H9 (cell line): ENCODE data around the gene CCDC88C. TPM values are rescaled to one million over a fixed set of nuclear protein-coding genes. Genes with fewer than 3 reads are reported as not detected.
A peak's percentile ranks its signal among the peaks of the same experiment; 100 is the strongest.

ENCODE experiments used
- DNase-seq: peaks from one replicate; pipeline ENCODE4 v3.0.0-alpha.2; 2017
- H2AFZ ChIP-seq: one replicate; pipeline ENCODE4 v1.6.1; 2013; ENCODE audit warnings: mild to moderate bottlenecking, low read length, control low read depth, moderate library complexity
- H2AK5ac ChIP-seq: 2 replicates; pipeline ENCODE4 v1.6.1; 2013; ENCODE audit warnings: low read length, control low read depth, mixed read lengths; ENCODE audit not compliant: insufficient read length
- H2BK120ac ChIP-seq: one replicate; pipeline ENCODE4 v1.6.1; 2013; ENCODE audit warnings: low read depth, mild to moderate bottlenecking, low read length, control low read depth, inconsistent platforms; ENCODE audit not compliant: poor library complexity, severe bottlenecking
- H2BK12ac ChIP-seq: 2 replicates; pipeline ENCODE4 v1.6.1; 2013; ENCODE audit warnings: low read length, control low read depth, mixed read lengths, low read depth; ENCODE audit not compliant: insufficient read length
- H2BK15ac ChIP-seq: 2 replicates; pipeline ENCODE4 v1.6.1; 2013; ENCODE audit warnings: low read depth, low read length, control low read depth
- H2BK20ac ChIP-seq: one replicate; pipeline ENCODE4 v1.6.1; 2013; ENCODE audit warnings: low read depth, mild to moderate bottlenecking, low read length, control low read depth, inconsistent platforms; ENCODE audit not compliant: poor library complexity, severe bottlenecking
- H2BK5ac ChIP-seq: 2 replicates; pipeline ENCODE4 v1.6.1; 2013; ENCODE audit warnings: low read length, control low read depth, mixed read lengths; ENCODE audit not compliant: insufficient read length
- H3K14ac ChIP-seq: 2 replicates; pipeline ENCODE4 v1.6.1; 2013; ENCODE audit warnings: low read length, control low read depth; ENCODE audit not compliant: insufficient read depth
- H3K18ac ChIP-seq: 2 replicates; pipeline ENCODE4 v1.6.1; 2013; ENCODE audit warnings: low read depth, mild to moderate bottlenecking, mixed read lengths, low read length, control low read depth; ENCODE audit not compliant: insufficient read length
- H3K23ac ChIP-seq: 2 replicates; pipeline ENCODE4 v1.6.1; 2013; ENCODE audit warnings: low read length, control low read depth, mixed read lengths, low read depth; ENCODE audit not compliant: insufficient read length
- H3K23me2 ChIP-seq: 2 replicates; pipeline ENCODE4 v1.6.1; 2013; ENCODE audit warnings: low read depth, mild to moderate bottlenecking, mixed read lengths, low read length, control low read depth; ENCODE audit not compliant: insufficient read length, poor library complexity, severe bottlenecking
- H3K27ac ChIP-seq: 2 replicates; pipeline ENCODE4 v1.5.1; 2013; ENCODE audit warnings: low read length, control low read depth, mixed read lengths, low read depth; ENCODE audit not compliant: insufficient read length
- H3K27me3 ChIP-seq: 2 replicates; pipeline ENCODE4 v1.6.1; 2013; ENCODE audit warnings: low read length, control low read depth, inconsistent platforms; ENCODE audit not compliant: insufficient read depth
- H3K4ac ChIP-seq: 2 replicates; pipeline ENCODE4 v1.6.1; 2013; ENCODE audit warnings: low read depth, mild to moderate bottlenecking, control low read depth, inconsistent platforms, low read length, moderate library complexity
- H3K4me1 ChIP-seq: 2 replicates; pipeline ENCODE4 v1.6.1; 2013; ENCODE audit warnings: low read length, control low read depth, inconsistent platforms; ENCODE audit not compliant: insufficient read depth
- H3K4me2 ChIP-seq: 2 replicates; pipeline ENCODE4 v1.6.1; 2013; ENCODE audit warnings: low read length, control low read depth, mixed read lengths; ENCODE audit not compliant: insufficient read length, insufficient read depth
- H3K56ac ChIP-seq: 2 replicates; pipeline ENCODE4 v1.6.1; 2013; ENCODE audit warnings: low read depth, mild to moderate bottlenecking, mixed read lengths, low read length, control low read depth; ENCODE audit not compliant: insufficient read length
- H3K79me1 ChIP-seq: 2 replicates; pipeline ENCODE4 v1.6.1; 2013; ENCODE audit warnings: low read depth, mild to moderate bottlenecking, moderate library complexity, low read length, control low read depth, inconsistent platforms; ENCODE audit not compliant: insufficient read depth, poor library complexity, severe bottlenecking
- H3K79me2 ChIP-seq: 2 replicates; pipeline ENCODE4 v1.6.1; 2013; ENCODE audit warnings: low read length, control low read depth, inconsistent platforms; ENCODE audit not compliant: insufficient read depth
- H3K9ac ChIP-seq: 2 replicates; pipeline ENCODE4 v1.6.1; 2013; ENCODE audit warnings: low read length, control low read depth, mixed read lengths; ENCODE audit not compliant: insufficient read length; ENCODE audit errors: extremely low read depth
- H3K9me3 ChIP-seq: one replicate; pipeline ENCODE4 v1.6.1; 2013; ENCODE audit warnings: low read depth, low read length, inconsistent platforms; ENCODE audit not compliant: control insufficient read depth
- H3T11ph ChIP-seq: one replicate; pipeline ENCODE4 v1.6.1; 2013; ENCODE audit warnings: mild to moderate bottlenecking, low read length, control low read depth, inconsistent platforms
- H4K20me1 ChIP-seq: one replicate; pipeline ENCODE4 v1.6.1; 2013; ENCODE audit not compliant: control insufficient read depth, insufficient read length, insufficient read depth
- H4K5ac ChIP-seq: 2 replicates; pipeline ENCODE4 v1.6.1; 2013; ENCODE audit warnings: low read depth, mild to moderate bottlenecking, mixed read lengths, low read length, control low read depth; ENCODE audit not compliant: insufficient read length
- H4K8ac ChIP-seq: replicated peaks from 2 replicates; pipeline ENCODE4 v1.6.1; 2013; ENCODE audit warnings: low read length, control low read depth, mixed read lengths, low read depth; ENCODE audit not compliant: insufficient read length
- H4K91ac ChIP-seq: 2 replicates; pipeline ENCODE4 v1.6.1; 2013; ENCODE audit warnings: low read depth, mild to moderate bottlenecking, moderate library complexity, mixed read lengths, low read length, control low read depth; ENCODE audit not compliant: insufficient read length
- H3K27ac Mint-ChIP-seq, 3 experiments: 2 replicates in 2 of 3; 3 replicates in 1 of 3; pipeline ENCODE4 v1.8.0; 2020 to 2021; ENCODE audit warnings: mixed read lengths in 3 of 3, mild to moderate bottlenecking in 1 of 3, moderate library complexity in 1 of 3
- H3K27me3 Mint-ChIP-seq: 2 replicates; pipeline ENCODE4 v1.8.0; 2021; ENCODE audit warnings: low read depth, mild to moderate bottlenecking, moderate library complexity, mixed read lengths
- H3K36me3 Mint-ChIP-seq, 3 experiments: 2 replicates in 2 of 3; 3 replicates in 1 of 3; pipeline ENCODE4 v1.8.0; 2020 to 2021; ENCODE audit warnings: low read depth in 3 of 3, mixed read lengths in 3 of 3; ENCODE audit not compliant: insufficient read depth in 1 of 3
- H3K4me1 Mint-ChIP-seq, 2 experiments: 2 replicates each; pipeline ENCODE4 v1.8.0; 2020; ENCODE audit warnings: mixed read lengths in 2 of 2
- H3K4me3 Mint-ChIP-seq, 2 experiments: 2 replicates in 1 of 2; 3 replicates in 1 of 2; pipeline ENCODE4 v1.8.0; 2020 to 2021; ENCODE audit warnings: mild to moderate bottlenecking in 2 of 2, mixed read lengths in 2 of 2, moderate library complexity in 1 of 2
- H3K9me3 Mint-ChIP-seq, 2 experiments: 2 replicates in 1 of 2; 3 replicates in 1 of 2; pipeline ENCODE4 v1.8.0; 2020; ENCODE audit warnings: mild to moderate bottlenecking in 2 of 2, mixed read lengths in 2 of 2, moderate library complexity in 1 of 2
- total RNA-seq: library from RNA; stranded (reverse); gene quantifications from 2 replicates; pipeline ENCODE4 v1.2.1, GENCODE V29; 2021
- TF ChIP-seq, protein P1 (sequence below): fragments of 200-600 bp; sonication (generic); conservative IDR thresholded peaks from 3 replicates; pipeline ENCODE4 v1.8.0; 2021; ENCODE audit warnings: antibody characterized with exemption, mild to moderate bottlenecking

The CCDC88C gene
- total RNA-seq, 1 experiment from 2014 or later = 52.4 TPM

DNA sequence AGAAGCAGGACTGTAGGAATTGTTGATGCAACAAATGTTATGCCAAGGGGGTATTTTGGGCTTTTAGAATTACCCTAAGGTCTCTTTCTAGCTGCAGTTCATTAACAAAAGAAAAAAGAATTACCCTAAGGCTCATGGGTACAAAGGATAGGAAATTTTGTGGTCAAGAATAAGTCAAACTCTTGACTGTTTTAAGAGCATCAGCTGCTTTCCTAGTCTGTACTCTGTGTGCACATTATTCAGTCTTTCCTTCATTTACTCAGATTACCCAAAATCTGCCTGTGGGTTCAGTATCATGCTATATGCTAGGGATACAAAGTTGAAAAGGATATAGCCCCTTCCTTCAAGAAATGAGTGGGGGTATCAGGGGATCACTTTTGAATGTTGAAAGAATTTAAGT is 36.5 kb upstream of the CCDC88C start:
- no peak overlapping the region for H2BK15ac ChIP-seq
- TF ChIP-seq, protein P1, sequence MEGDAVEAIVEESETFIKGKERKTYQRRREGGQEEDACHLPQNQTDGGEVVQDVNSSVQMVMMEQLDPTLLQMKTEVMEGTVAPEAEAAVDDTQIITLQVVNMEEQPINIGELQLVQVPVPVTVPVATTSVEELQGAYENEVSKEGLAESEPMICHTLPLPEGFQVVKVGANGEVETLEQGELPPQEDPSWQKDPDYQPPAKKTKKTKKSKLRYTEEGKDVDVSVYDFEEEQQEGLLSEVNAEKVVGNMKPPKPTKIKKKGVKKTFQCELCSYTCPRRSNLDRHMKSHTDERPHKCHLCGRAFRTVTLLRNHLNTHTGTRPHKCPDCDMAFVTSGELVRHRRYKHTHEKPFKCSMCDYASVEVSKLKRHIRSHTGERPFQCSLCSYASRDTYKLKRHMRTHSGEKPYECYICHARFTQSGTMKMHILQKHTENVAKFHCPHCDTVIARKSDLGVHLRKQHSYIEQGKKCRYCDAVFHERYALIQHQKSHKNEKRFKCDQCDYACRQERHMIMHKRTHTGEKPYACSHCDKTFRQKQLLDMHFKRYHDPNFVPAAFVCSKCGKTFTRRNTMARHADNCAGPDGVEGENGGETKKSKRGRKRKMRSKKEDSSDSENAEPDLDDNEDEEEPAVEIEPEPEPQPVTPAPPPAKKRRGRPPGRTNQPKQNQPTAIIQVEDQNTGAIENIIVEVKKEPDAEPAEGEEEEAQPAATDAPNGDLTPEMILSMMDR = no peak

More for the DNA sequence above, 36.5 kb upstream of the CCDC88C start:
- Histone ChIP-seq H3K9me3 (no peaks in the 10 kb centered on the region), H3K9ac (no peak overlapping the region), H2BK20ac (no peak overlapping the region), H4K91ac (no peak overlapping the region), H4K8ac (no peak overlapping the region), H2AK5ac (no peak overlapping the region), H2AFZ (no peak overlapping the region), H3K23me2 (no peaks in the 10 kb centered on the region), H3K18ac (no peak overlapping the region), H2BK5ac (no peak overlapping the region), H3K4me1 (no peaks in the 10 kb centered on the region), H3K27me3 (no peaks in the 10 kb centered on the region), H2BK12ac (no peak overlapping the region), H3K56ac (no peak overlapping the region), H4K20me1 (no peaks in the 10 kb centered on the region), H3K79me1 (no peaks in the 10 kb centered on the region), H2BK120ac (no peak overlapping the region), H3K23ac (no peak overlapping the region), H4K5ac (no peak overlapping the region), H3K27ac (no peak overlapping the region), H3K4ac (no peak overlapping the region), H3K79me2 (no peaks in the 10 kb centered on the region), H3K14ac (no peak overlapping the region), H3T11ph (no peak overlapping the region), H3K4me2 (no peak overlapping the region)
- Mint-ChIP-seq H3K36me3 (peaks cover 6 to 39% (median 26%) of the 10 kb centered on the region in 3 experiments; a peak in 6 of 7 replicates), H3K27me3 (no peaks in the 10 kb centered on the region), H3K9me3 (no peaks in the 10 kb centered on the region), H3K4me1 (peaks cover 0 to 8% of the 10 kb centered on the region in 2 experiments; a peak in 2 of 4 replicates), H3K4me3 (no peak overlapping the region), H3K27ac (peak overlapping the region in 1 of 3 experiments; percentile 22; a peak in 1 of 7 replicates)
- no peak for DNase-seq
